Measurements from ENCODE around the gene USP35.

USP35 gene

GRCh38 chr11:78200061-78200460 lies 11.3 kb downstream of the USP35 start:
- H3K27ac ChIP-seq = no peak overlapping the region
- TF ChIP-seq, protein P1, sequence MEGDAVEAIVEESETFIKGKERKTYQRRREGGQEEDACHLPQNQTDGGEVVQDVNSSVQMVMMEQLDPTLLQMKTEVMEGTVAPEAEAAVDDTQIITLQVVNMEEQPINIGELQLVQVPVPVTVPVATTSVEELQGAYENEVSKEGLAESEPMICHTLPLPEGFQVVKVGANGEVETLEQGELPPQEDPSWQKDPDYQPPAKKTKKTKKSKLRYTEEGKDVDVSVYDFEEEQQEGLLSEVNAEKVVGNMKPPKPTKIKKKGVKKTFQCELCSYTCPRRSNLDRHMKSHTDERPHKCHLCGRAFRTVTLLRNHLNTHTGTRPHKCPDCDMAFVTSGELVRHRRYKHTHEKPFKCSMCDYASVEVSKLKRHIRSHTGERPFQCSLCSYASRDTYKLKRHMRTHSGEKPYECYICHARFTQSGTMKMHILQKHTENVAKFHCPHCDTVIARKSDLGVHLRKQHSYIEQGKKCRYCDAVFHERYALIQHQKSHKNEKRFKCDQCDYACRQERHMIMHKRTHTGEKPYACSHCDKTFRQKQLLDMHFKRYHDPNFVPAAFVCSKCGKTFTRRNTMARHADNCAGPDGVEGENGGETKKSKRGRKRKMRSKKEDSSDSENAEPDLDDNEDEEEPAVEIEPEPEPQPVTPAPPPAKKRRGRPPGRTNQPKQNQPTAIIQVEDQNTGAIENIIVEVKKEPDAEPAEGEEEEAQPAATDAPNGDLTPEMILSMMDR (conservative IDR thresholded peaks at IDR 0.05) = no peak

DNA sequence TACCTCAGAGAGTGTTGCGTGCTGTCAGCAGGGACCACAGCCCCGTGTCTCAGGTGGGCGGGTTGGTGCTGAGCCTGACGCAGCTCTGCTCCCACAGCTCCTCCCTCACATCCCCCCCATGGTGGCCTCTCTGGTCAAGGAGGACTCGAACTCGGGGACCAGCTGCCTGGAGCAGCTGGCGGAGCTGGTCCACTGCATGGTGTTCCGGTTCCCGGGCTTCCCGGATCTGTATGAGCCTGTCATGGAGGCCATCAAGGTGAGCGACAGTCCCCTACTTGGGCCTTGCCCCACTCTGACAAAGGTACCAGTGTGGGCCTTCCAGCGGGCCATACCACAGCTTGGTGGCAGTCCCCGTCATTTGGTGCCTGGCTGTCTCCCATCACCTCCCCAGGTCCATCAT lies 11.8 kb downstream of the USP35 start:
- TF ChIP-seq, protein P1 (conservative IDR thresholded peaks at IDR 0.05) = no peak
- no peak overlapping the region for H3K27ac ChIP-seq

GRCh38 chr11:78201096-78201818 lies 12.5 kb downstream of the USP35 start:
- H3K27ac ChIP-seq = no peak overlapping the region
- TF ChIP-seq, protein P1 (conservative IDR thresholded peaks at IDR 0.05) = no peak

GRCh38 chr11:78202733-78203167 lies 14.0 kb downstream of the USP35 start:
- H3K27ac ChIP-seq = no peak overlapping the region
- TF ChIP-seq, protein P1 (conservative IDR thresholded peaks at IDR 0.05) = no peak

DNA sequence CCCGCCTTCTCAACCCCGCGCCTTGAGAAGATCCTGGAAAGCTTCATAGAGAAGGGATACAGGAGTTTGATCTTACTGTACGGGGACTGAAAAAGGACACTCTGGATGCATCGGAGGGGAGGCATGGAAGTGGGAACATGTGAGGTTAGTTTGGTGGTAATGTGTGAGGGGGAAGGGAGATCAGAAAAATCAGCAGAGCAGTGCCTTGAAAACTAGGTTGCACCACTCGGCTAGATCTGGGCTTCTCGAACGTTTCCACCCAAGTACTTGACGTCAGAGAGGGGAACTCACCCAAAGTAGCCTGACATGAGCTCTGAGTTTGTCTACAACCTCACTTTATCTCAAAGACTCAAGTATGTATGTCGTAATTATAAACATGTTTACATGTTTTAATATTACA lies 14.5 kb downstream of the USP35 start:
- H3K27ac ChIP-seq = no peak overlapping the region
- TF ChIP-seq, protein P1 (conservative IDR thresholded peaks at IDR 0.05) = no peak

GRCh38 chr11:78205256-78205655 lies 16.5 kb downstream of the USP35 start:
- TF ChIP-seq, protein P1 (conservative IDR thresholded peaks at IDR 0.05) = no peak
- H3K27ac ChIP-seq = no peak overlapping the region

- no peak overlapping the region for H3K27ac ChIP-seq
- TF ChIP-seq, protein P1 (conservative IDR thresholded peaks at IDR 0.05) = no peak
These were observed 17.0 kb downstream of the USP35 start for GRCh38 chr11:78205691-78206090.

Measured in VCaP (cell line).